Stimulated activated CD4-positive, alpha-beta T cell treated with anti-CD3 and anti-CD28 coated beads, Interleukin-12 subunit alpha, Interleukin-12 subunit beta, amount 100 ng/mL, for 48 hours (primary cell): ENCODE results near the gene SLC17A7.
A peak's percentile ranks its signal among the peaks of the same experiment; 100 is the strongest.
"Not testable (repeated sequence)": the region's sequence is repeated elsewhere in the genome, so short reads cannot be mapped to it uniquely, and the experiment has no call there.

Experiments used
- DNase-seq, 3 donors: peaks; one replicate each; pipeline ENCODE4 v3.0.0-alpha.2; 2020; ENCODE audit warnings: low read depth in 2 of 3, low spot score in 1 of 3

The SLC17A7 gene

GRCh38 chr19:49470615-49470978 lies 29.3 kb upstream of the SLC17A7 start:
- no peak for DNase-seq

DNA sequence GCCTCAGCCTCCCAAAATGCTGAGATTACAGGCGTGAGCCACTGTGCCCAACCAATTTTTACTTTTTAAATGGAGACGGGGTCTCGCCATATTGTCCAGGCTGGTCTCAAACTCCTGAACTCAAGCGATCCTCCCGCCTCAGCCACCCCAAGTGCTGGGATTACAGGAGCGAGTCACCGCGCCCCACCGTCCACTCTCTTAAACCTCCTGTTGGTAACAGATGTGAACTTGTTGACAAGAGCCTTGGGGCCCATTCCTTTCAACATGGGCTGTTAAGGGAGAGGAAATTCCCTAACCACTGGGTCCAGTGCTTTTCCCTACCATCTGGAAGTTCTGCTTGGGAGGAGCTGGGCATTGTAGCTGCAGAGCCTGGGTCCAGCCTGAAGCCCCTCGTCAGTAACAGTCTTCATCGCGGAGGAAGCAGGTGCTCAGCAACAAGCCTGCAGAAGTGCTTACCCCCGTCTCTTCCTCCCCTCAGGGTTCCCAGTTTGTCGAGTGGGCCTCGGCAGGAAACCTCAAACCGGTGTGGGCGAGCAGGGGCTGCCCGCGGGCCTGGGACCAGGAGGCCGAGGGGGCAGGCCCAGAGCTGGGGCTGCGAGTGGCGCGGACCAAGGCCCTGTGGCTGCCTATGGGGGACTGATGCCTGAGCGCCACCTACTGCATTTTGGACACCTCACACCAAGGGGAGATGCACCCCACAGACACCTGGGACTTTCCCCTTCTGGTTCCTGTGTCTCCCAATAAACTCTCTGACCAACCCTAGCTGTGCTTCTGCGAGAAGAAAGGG lies 28.7 kb upstream of the SLC17A7 start:
- peak; percentile 59 to 79 (median 65) for DNase-seq

GRCh38 chr19:49468746-49469447 lies 27.6 kb upstream of the SLC17A7 start:
- peak; percentile 60 to 72 (median 63) for DNase-seq

GRCh38 chr19:49468199-49468598 lies 26.9 kb upstream of the SLC17A7 start:
- DNase-seq: no peak

- DNase-seq: no peak
Observed at GRCh38 chr19:49465371-49465770, 24.0 kb upstream of the SLC17A7 start.

- DNase-seq: no peak
Observed at GRCh38 chr19:49463960-49464740, 22.8 kb upstream of the SLC17A7 start.

GRCh38 chr19:49462492-49462891 lies 21.2 kb upstream of the SLC17A7 start:
- no peak for DNase-seq

- DNase-seq: no peak
Observed at GRCh38 chr19:49461656-49462055, 20.3 kb upstream of the SLC17A7 start.

DNA sequence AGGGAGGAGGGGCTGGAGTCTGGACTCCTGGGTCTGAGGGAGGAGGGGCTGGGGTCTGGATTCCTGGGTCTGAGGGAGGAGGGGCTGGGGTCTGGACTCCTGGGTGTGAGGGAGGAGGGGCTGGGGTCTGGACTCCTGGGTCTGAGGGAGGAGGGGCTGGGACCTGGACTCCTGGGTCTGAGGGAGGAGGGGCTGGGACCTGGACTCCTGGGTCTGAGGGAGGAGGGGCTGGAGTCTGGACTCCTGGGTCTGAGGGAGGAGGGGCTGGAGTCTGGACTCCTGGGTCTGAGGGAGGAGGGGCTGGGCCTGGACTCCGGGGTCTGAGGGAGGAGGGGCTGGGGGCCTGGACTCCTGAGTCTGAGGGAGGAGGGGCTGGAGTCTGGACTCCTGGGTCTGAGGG lies 19.8 kb upstream of the SLC17A7 start:
- not testable (repeated sequence) for DNase-seq

GRCh38 chr19:49459388-49459787 lies 18.1 kb upstream of the SLC17A7 start:
- DNase-seq: no peak

DNA sequence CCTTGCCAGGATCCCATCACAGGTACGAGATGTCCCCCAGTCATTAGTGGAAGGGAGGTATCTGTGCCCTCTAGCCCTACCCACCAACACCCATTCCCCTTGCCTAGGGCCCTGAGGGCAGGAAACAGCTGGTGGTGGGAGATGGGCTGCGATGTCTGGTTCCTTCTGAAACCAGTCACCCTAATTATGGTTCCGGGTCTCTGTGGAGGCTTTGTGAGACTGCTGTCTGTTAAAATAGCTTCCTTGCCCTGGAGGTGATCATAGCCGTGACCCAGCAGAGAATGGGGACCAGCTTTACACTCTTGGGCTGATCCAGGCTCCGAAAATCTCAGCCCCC lies 17.2 kb upstream of the SLC17A7 start:
- DNase-seq: no peak

DNA sequence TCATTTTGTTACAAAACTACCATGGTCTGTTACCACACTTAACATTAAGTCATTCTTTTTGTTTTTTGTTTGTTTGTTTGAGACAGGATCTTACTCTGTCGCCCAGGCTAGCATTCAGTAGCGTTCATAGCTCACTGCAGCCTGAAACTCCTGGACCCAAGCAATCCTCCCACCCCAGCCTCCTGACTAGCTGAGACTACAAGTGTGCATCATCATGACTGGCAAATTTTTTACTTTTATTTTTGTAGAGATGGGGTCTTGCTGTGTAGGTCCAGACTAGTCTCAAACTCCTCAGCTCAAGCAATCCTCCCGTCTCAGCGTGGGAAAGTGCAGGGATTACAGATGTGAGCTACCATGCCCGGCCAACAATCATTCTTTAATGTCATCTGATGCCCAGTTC lies 15.0 kb upstream of the SLC17A7 start:
- no peak for DNase-seq

- DNase-seq: no peak
Observed at GRCh38 chr19:49455773-49456172, 14.4 kb upstream of the SLC17A7 start.

DNA sequence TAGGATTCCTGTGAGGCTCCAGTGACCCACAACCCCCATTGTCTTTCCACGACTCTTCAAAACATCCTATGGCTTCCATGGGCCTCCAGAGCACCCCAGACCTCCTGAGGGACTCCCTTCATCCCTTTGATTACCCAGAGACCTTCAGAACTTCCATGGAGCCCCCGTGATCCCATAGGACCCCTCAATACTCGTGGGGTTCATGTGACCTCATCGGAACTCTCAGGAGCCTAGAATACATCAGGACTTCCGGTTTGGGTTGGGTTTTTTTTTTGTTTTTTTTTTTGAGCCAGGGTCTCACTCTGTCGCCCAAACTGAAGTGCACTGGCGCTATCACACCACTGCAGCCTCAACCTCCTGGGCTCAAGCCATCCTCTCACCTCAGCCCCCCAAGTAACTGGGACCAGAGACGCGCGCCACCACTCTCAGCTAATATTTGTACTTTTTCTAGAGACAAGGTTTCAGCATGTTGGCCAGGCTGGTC lies 12.5 kb upstream of the SLC17A7 start:
- DNase-seq: no peak

DNA sequence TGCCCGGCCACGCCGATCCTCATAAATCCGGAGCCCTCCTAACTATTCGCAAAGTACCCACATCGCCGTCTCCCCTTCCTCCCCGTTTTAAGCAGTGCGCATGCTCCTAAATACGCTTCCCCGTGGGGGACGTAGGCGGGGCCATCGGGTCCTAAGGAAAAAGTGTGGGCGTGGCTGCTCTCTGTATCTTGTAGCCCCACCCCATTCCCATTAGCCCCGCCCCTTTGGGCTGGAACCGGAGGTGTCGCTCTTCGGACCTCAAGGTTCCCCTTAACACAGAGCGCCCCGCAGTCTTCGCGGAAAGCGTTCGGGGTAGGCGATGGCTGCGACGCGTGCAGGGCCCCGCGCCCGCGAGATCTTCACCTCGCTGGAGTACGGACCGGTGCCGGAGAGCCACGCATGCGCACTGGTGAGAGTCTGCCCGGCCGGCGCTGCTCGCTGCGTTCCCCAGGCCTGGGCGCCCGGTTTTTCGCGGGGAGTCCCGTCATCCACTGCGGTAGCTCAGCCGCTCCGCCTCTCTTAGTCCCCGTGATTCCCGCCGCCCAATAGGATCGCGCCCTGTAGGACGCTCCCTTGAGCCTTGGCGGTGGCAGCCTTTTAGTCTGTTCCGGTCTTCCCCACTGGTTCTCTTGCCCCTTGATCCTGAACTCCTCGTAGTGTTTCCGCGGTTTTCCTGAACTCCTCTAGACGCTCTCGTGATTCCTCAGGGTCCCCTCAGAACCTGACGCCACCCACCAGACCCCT lies 11.9 kb upstream of the SLC17A7 start, which contains the start of gene ALDH16A1:
Gene ALDH16A1 (plus strand): TSS at position 213 of the 744 bp plus-strand sequence. CDS start 107 bp downstream, at position 320.
- DNase-seq: peak; percentile 95 to 97 (median 97)

DNA sequence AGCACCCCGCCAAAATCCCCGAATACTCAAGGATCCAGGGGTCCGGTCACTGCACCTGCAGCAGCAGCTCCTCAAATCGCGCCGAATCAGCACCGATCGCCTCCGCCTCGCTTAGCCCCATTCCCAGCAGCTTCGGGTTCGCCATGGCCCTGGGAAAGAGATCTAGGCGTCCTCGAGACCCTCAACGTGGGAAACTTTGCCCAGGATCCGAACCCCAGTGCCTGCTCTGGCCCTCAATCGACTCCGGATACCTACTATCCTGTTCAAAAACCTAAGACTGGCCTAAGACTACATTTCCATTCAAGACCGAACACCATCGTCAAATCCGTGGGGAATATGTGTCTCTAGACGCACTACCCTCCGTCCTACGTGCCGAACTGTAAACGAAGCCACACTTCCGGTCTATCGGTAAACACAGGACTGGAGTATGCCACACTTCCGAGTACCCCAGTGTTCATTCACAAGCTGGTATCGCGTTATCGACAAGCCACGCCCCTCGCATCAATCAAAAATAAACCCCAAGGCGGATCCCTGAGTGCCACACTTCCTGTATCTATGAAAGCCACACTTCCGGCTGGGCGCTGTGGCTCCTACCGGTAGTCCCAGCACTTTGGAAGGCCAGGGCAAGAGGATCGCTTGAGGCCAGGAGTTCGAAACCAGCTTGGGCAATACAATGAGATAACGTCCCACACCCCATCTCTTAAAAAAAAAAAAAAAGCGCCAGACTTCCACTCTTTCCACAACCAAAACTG lies 10.3 kb upstream of the SLC17A7 start, which contains the start of gene PIH1D1:
Gene PIH1D1 (minus strand): TSS at position 385 of the 752 bp plus-strand sequence. CDS start 240 bp downstream, at position 145.
- peak; percentile 91 to 97 (median 94) for DNase-seq

DNA sequence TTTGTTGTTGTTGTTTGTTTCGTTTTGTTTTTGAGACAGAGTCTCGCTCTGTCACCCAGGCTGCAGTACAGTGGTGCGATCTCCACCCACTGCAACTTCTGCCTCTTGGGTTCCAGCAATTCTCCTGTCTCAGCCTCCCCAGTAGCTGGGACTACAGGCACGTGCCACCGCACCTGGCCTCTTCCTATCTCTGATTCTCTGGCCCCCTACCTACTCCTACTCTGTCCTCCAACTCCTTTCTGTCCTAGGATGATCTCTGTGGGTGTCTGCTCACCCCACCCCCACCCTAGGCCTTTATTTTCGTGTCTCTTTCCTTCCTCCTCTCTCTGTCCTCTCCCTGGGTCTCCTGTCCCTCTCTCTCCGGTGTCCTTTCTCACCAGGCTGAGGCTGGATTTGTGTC lies 9.1 kb upstream of the SLC17A7 start:
- DNase-seq: no peak

DNA sequence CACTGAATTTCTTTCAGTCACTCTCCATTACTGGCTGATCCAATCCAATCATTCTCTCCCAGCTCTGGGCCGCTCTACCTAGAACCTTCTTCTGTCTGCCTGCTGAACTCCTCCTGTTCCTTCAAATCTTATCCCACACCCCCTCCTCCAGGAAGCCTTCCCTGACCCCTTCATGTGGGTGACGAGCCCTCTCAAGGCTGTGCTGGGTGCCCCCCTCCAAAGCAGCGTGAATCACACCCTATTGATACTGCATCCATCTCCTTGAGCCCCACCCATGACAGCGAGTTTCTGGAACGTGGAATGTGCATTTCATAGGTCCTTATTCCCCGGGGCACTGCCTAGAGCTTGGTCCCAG lies 7.1 kb upstream of the SLC17A7 start:
- no peak for DNase-seq

DNA sequence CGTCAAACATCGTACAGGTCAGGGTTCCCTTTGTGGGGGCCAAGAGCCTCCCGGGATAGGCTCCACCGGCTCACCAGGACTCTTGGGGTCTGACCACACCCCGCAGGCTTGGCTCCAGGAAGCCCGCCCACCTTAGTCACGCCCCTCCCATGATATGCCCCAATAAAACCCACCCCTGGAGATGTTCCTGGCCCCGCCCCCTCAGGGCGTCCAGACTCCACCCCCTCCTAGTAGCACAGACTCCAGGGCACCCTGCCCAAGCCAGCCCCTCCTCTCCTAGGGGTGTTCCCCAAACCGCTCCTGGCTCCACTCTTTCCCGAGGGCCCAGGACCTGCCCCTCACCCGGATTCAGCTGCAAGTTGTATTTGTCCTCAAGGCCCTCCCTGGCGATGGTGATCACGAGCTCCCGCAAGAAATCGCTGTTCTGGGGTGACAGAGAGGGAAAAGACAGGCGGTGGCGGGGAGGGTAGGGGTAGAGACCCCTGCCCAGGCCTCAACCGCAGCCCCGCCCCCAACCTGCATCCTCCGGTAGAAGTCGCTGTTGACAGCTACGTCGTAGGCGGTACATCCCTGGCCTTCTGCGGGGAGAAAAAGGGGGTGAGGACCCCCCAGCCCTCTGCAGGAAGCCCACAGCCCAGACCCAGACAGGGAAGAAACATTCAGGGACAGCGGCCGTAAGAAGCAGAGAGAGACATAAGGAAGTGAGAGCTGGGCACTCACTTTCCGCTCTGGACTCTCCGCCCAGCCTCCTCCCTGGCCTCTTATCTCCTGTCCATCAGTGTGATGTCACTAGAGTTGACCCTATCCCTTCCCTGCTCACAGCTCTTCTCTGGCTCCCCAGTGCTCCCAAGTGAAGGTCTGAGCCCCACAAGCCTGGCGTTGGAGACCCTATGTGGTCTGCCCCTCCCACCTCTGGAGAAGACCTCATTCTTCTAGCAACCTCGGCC lies 6.4 kb upstream of the SLC17A7 start:
- no peak for DNase-seq
